Measurements from ENCODE around the gene ADAMTS13.
A peak's percentile ranks its signal among the peaks of the same experiment; 100 is the strongest.
"Not testable (repeated sequence)": the region's sequence is repeated elsewhere in the genome, so short reads cannot be mapped to it uniquely, and the experiment has no call there.

The ADAMTS13 gene

DNA sequence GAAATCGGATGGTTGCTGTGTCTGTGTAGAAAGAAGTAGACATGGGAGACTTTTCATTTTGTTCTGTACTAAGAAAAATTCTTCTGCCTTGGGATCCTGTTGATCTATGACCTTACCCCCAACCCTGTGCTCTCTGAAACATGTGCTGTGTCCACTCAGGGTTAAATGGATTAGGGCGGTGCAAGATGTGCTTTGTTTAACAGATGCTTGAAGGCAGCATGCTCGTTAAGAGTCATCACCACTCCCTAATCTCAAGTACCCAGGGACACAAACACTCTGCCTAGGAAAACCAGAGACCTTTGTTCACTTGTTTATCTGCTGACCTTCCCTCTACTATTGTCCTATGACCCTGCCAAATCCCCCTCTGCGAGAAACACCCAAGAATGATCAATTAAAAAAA lies 30.7 kb upstream of the ADAMTS13 start:
- DNase-seq (ENCODE audit: low spot score), result not testable (repeated sequence)

GRCh38 chr9:133392308-133392707 lies 29.9 kb upstream of the ADAMTS13 start:
- FAIRE-seq; DNase-seq (ENCODE audit: low spot score): not testable (repeated sequence)

More for the DNA sequence above, 30.7 kb upstream of the ADAMTS13 start:
- not testable (repeated sequence) for FAIRE-seq

- DNase-seq (ENCODE audit: low spot score), result no peak
- no peak for FAIRE-seq
Measured at GRCh38 chr9:133393399-133393798, 28.8 kb upstream of the ADAMTS13 start.

- FAIRE-seq (no peak), DNase-seq (ENCODE audit: low spot score) (no peak)
Measured at GRCh38 chr9:133394687-133395271, 27.4 kb upstream of the ADAMTS13 start.

GRCh38 chr9:133396952-133397351 lies 25.2 kb upstream of the ADAMTS13 start:
- FAIRE-seq (no peak), DNase-seq (ENCODE audit: low spot score) (no peak)

GRCh38 chr9:133397370-133397769 lies 24.8 kb upstream of the ADAMTS13 start:
- FAIRE-seq (no peak), DNase-seq (ENCODE audit: low spot score) (no peak)

- FAIRE-seq, result no peak
- DNase-seq (ENCODE audit: low spot score), result no peak
Measured at GRCh38 chr9:133397895-133398294, 24.3 kb upstream of the ADAMTS13 start.

DNA sequence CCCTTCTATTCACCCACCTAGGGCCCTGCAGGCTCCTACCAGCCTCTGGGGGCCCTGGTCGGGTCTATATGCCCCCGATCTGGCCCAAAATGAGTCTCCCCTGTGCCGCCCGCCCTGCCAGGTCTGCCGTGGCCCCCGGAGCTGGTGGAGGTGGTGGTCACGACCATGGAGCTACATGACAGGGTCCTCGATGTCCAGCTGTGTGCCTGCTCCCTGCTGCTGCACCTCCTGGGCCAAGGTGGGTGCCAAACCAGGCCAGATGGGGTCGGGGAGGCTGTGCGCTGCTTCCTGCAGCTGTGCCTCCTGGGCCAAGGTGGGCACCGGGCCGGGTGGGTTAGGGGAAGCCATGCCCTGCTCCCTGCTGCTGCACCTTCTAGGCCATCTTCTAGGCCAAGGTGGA lies 21.9 kb upstream of the ADAMTS13 start:
- FAIRE-seq (no peak), DNase-seq (ENCODE audit: low spot score) (no peak)

DNA sequence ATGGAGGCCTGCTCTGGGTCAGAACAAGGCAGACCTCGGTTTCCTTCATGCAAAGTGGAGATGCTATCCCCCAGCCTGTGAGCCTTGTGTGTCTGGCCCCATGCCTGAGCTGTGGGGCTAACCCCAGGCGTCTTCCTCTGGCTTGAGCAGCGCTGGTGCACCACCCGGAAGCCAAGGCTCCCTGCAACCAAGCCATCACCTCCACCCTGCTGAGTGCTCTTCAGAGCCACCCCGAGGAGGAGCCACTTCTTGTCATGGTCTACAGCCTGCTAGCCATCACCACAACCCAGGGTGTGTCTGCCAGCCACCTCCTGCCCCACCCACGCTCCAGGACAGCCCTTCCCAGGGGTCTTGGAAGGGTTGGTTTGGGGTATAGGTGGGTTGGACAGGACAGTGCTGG lies 20.6 kb upstream of the ADAMTS13 start:
- no peak for DNase-seq (ENCODE audit: low spot score)

DNA sequence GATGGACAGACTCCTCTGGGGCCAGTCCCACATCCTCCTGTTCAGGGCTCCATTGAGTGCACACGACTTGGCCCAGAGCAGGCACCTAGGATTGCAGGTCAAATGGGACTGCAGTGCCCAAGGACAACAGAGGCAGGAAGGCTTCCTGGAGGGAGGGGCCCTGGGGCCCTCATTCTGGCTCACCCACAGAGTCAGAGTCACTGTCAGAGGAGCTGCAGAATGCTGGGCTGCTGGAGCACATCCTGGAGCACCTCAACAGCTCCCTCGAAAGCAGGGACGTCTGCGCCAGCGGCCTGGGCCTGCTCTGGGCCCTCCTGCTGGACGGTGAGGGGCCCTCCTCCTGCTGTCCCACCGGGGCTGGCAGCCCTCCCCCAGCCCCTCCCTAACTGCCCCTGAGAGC lies 19.5 kb upstream of the ADAMTS13 start:
- DNase-seq (ENCODE audit: low spot score), result no peak
- FAIRE-seq, result no peak

More for the DNA sequence above, 20.6 kb upstream of the ADAMTS13 start:
- no peak for FAIRE-seq

DNA sequence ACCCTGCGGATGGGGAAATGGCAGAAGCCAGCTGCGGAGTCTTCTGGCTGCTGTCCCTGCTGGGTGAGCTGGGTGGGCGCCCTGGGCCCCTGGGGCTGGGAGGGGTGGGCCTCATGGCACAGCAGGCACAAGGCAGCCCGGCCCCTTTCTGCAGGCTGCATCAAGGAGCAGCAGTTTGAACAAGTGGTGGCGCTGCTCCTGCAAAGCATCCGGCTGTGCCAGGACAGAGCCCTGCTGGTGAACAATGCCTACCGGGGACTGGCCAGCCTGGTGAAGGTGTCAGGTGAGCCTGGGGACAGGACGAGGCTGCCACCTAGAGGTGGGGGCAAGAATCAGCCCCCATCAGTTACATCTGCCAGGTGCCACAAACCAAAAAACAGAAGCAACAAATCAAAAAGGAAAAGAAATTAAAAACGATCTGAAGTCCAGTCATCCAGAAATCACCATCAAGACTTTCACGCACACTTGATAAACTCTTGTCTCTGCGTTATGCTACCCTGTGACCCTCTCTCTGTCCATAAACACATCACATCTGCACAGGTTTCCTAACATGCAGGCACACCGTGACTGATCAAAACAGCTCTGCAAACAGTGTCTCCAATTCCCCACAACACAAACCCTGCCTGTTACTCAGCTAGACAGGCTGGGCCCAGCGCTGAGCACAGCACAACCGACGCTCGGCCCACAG lies 18.3 kb upstream of the ADAMTS13 start:
- FAIRE-seq (no peak), DNase-seq (ENCODE audit: low spot score) (peak; percentile 17)

GRCh38 chr9:133404454-133405002 lies 17.6 kb upstream of the ADAMTS13 start:
- FAIRE-seq, result no peak
- DNase-seq (ENCODE audit: low spot score), result no peak

DNA sequence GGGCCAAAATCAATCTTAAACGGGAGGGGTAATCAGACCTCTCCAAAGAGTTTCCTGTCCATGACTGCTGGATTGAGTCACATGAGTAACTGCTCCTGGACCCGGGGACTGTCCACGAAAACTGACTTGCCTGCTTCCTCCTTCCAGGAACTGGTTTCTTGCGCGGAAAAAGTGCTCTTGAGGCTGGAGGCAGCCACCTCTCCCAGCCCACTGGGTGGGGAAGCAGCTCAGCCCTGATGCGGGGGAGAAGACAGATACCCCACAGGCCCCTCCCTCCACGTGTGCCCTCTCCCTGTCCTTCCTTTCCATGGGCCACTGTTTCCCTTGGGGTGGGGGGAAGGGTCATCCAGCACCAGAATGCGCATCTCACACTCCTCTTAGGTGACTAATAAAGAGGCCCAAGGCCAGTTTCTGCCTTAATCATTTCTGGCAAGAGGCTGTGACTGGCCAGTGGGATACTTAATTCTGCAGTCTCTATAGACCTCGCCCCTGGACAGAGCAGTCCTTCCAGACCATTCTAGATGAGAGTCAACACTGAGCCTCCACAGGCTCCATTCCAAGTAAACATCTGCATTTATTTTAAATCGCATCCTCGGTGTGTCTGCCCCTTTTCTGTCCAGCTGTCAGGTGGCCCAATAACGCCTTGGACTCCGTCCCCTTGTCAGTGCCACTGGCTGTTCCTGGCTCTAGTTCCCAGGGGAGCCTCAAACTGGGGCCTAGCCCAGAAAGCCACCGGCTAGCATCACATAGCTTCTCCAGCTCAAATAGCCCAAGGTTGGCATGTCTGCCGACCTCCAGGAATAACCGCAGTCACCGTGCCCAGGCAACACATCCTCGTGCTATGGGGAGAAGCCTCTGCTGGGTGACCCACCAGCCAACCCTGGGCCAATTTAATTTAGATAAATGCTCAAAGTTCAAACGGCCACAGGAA lies 16.4 kb upstream of the ADAMTS13 start:
- DNase-seq (ENCODE audit: low spot score) (no peak), FAIRE-seq (no peak)

- DNase-seq (ENCODE audit: low spot score), result peak; percentile 70
- FAIRE-seq, result no peak
Measured at GRCh38 chr9:133406480-133407307, 15.5 kb upstream of the ADAMTS13 start.

DNA sequence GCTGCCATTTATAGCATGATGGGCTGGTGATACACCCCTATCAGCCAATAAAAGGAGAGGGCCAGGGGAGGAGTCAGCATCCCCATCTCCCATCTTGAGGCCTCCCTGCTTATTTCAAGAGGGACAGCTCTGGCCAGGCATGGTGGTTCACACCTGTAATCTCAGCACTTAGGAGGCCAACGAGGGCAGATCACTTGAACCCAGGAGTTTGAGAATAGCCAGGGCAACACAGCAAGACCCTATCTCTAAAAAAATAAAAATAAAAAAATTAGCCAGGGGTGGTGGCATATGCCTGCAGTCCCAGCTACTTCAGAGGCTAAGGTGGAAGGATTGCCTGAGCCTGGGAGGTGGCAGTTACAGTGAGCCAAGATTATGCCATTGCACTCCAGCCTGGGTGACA lies 14.1 kb upstream of the ADAMTS13 start:
- FAIRE-seq (no peak), DNase-seq (ENCODE audit: low spot score) (no peak)

- FAIRE-seq (no peak), DNase-seq (ENCODE audit: low spot score) (no peak)
Measured at GRCh38 chr9:133415170-133415569, 7.0 kb upstream of the ADAMTS13 start.

DNA sequence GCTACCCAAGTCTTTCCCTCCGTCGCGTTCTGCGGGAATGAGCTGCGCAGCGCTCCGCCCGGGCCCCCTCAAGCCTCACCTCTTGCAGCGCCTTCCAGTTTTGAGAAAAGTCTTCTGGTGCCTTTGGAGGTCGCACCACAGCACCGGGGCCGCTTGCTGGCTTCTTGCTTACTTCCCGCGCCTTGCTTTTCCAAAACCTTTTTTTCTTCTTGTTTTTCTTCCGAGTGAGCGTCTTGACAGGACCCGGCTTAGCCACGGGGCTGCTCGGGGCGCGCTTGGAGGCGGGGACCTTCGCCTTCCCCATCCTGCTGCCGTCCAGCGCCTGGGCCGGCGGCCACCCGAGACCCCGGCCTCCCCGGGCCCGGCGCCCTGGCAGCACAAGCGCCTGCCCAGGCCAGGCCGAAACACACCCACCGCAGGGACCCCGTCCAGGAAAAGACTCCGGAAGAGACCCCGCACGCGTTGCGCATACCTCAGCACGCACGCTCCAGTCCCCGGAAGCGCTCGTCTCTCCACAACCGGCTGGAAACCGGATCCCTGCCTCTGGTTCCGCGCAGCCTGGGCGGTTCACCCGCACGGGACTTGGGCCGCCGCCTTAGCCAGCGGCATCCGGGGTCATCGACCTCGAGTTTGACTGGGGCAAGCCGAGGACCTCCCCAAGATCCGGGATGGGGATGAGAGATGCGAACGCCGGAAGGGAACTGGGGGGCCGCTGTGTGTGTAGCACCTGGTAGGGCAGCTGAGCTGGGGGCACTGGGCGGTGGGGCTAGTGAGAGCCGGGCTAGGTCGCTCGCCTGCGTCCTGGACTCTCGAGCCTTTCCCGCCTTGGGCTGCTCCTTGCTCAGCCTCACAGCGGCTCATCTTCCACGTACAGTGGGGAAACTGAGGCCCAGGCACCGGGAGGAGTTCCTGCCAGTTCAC lies 4.4 kb upstream of the ADAMTS13 start, which contains the start of gene REXO4:
TSS of gene REXO4 (minus strand) at position 470 of the 921 bp plus-strand sequence. CDS start at position 304, 166 bp downstream.
- DNase-seq (ENCODE audit: low spot score) (peak; percentile 61), FAIRE-seq (no peak)

- FAIRE-seq, result no peak
- DNase-seq (ENCODE audit: low spot score), result no peak
Measured at GRCh38 chr9:133419005-133419404, 3.2 kb upstream of the ADAMTS13 start.

DNA sequence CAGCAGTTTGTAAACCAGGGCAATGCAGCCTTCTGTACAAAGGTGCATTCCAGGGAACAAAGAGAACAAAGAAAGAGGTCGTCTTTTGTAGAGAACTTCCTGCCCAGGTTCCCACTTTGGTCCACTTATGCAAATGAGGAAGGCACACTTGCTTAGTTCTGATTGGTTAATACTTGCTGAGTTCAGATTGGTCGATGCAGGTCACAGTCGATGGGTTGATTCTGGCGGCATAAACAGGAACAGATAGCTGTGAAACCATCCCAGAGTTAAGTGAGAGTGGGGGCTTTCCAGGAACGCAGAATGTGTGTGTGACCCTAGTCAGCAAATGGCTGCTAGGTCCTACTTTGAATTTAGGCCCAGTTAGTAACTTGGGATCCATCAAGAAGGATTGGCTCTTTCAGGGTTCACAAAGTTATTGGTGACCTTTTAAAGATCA lies 1.8 kb upstream of the ADAMTS13 start:
- no peak for FAIRE-seq
- DNase-seq (ENCODE audit: low spot score), result no peak

DNA sequence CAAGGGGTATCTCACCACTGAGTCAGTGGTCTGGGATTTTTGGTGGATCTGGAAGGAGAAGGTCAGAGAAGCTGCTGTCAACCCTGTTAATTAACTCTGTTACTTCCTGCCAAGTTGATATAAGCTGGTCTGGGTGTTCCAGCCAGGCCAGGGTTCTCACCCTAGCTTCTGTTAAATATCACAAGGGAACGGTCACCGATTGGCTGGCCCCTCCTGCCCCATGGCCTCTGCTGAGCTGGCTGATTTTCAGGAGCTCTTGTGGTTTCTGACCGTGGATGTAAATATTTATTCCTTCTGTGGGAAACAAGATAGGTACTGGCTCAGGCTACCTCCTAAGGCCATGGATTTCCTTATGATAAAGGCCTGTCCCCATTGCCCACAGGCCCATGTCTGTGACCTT lies 1.0 kb downstream of the ADAMTS13 start:
- FAIRE-seq (no peak), DNase-seq (ENCODE audit: low spot score) (no peak)
